VCaP (cell line): ENCODE data around the gene CAV3.

Experiments used
- H3K27ac ChIP-seq: fragments of 450-650 bp; 2 replicates; pipeline ENCODE4 v1.5.1; 2017
- CTCF ChIP-seq: fragments of 450-650 bp; conservative IDR thresholded peaks from 2 replicates; pipeline ENCODE4 v1.5.1; 2017; ENCODE audit warnings: mild to moderate bottlenecking, moderate library complexity

The CAV3 gene

GRCh38 chr3:8759038-8759707 lies 25.6 kb downstream of the CAV3 start:
- no peak overlapping the region for H3K27ac ChIP-seq
- no peak for TF ChIP-seq CTCF

DNA sequence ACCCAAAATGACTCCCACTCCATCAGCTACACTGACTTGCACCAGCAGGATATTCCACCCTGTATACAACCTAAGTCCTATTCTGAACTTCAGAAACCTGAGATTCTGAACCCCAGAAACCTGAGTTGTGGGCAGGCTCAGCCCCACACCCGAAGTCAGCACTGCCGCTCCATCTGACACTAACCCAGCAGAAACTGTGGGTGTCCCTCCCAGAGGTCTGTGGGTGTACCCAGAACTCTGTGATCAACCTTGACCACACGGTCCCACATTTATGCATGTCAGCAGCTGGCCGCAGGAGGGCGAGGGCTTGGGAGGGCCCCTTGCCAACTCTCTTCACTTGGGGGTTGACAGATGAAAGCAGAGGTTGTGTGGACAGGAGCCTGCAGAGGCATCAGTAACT lies 26.5 kb downstream of the CAV3 start:
- no peak for TF ChIP-seq CTCF
- no peak overlapping the region for H3K27ac ChIP-seq

DNA sequence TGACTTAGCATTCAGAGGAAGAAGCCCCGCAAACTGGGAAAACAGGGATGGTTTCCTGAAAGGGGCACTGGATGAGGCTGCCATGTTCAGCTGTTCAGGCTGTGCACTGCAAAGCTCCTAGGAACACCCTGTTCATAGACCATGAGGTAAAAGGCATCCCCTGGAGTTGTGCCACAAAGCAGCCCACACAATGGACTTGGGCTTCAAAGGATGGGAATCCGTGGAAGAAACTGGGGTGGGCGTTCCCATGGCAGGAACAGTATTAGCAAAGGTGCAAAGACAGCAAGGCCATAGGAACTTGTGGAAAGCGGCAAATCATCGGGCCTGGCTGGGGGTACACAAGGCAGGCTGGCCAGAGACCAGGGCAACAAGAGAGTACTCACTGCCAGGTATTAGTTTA lies 26.9 kb downstream of the CAV3 start:
- no peak for TF ChIP-seq CTCF
- H3K27ac ChIP-seq: no peak overlapping the region

DNA sequence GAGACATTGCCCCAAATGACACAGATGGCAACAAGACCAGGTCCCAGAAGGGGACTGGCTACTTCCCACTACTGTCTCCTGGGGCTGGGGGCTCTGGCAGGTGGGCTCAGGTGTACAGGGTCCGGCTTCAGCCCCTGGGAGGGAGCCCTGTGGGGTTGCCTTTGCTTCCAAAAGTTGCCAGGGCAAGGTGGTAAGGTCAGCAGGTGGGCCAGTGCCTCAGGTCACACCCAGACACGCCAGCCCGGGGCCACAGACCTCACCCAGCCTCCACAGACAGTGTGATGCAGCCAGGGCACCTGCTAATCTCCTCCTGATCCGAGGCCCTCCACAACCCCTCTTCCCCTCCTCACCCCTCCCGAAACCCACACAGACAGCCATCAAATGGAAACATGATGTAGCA lies 28.3 kb downstream of the CAV3 start:
- no peak overlapping the region for H3K27ac ChIP-seq
- no peak for TF ChIP-seq CTCF

DNA sequence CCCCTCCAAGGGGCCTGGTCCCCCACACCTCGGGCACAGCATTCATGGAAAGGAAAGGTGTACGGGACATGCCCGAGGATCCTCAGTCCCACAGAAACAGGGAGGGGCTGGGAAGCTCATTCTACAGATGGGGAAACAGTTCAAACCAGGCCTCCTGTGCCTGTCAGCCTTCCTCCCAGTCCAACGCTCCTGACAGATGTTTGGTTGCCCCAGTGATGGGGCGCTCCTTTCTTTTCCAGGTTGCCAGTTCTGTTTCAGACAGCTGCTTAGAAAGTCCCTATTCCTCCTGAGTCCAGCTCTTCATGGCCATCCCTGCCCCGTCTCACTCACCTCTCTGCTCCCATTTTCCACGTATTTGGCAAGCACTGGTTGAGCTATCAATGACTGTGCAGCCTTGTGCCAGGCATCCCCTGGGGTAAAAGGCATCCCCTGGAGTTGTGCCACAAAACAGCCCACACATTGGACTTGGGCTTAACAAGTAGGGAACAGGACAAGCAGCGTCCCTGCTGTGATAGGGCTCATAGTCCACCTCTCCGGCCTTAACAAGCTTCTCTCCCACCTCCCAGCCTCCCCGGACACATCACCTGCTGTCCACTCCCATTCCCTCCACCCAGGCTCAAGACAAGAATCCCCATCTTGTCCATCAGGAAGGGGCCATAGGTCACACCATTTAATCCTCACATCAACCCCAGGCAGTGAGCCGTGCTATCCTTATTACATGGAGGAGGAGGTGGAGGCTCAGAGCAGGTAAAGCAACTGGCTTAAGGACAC lies 29.2 kb downstream of the CAV3 start:
- TF ChIP-seq CTCF: no peak

DNA sequence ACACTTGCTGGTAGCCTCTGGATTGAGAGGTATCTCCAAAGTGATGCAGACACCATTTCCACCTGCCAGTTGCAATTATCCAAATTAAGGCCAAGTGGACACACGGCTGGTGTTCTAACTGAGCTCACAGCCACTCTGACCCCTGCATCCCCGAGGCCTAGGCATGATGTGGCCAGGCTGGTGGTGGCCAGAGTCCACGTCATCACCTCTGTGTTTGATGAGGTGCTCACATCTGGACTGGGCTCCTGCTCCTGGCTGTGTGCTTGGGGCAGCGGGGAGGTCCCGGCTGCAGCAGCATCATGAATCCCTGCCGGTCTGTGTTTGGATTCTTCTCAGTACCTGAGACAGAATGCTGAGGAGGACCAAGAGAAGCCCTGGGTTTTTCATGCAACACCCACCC lies 30.9 kb downstream of the CAV3 start:
- TF ChIP-seq CTCF: no peak
- H3K27ac ChIP-seq: no peak overlapping the region

More for the DNA sequence above, 29.2 kb downstream of the CAV3 start:
- no peak overlapping the region for H3K27ac ChIP-seq

DNA sequence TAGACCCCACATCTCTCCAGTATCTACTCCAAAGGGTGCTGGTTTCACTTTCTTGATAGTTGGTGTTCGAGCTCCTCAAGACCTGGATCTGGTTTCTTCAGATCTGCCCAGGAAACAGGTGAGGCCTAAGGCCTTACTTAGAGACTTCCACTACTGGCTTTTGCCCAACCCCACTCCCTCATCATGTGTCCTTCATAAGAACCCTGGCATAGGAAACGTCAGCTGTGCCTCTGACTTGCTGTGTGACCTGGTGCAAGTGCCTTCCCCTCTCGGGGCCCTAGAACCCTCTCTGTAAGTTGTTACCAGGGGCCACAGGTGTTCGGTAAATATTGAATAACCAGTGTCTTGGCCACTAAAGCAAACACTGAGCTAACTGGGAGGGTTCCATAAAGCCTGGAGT lies 31.9 kb downstream of the CAV3 start:
- no peak overlapping the region for H3K27ac ChIP-seq
- TF ChIP-seq CTCF: no peak
